Measurements from ENCODE around the gene GABRA5. TPM values are rescaled to one million over a fixed set of nuclear protein-coding genes. Genes with fewer than 3 reads are reported as not detected.
A peak's percentile ranks its signal among the peaks of the same experiment; 100 is the strongest.

The GABRA5 gene
- total RNA-seq, 4 donors from 2014 or later = not detected

DNA sequence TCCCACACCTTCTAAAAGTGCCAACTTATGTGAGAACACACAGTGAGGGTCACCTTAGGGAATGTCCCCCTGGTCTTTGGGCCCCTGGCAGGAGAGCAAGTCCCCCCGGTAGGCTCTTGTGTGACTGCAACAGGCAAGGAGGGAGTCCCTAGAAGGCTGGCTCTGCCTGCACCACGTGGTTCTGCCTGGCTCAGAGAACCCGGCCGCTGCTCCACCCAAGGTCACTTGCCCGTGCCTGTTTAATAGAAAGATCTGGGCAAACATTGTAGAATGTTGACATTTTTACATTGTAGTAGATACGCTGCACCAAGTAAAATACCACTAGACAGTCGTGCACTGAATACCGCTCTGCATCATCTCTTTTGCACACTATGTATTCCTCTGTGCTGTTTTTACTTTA, 21.9 kb downstream of the GABRA5 start:
- intact Hi-C loops (cut with DNase I; ENCODE audit: low total_unique reads) = no loop called here
- no peak overlapping the region for H3K4me3 ChIP-seq (ENCODE audit: low read depth, poor library complexity, severe bottlenecking)
- DNase-seq (ENCODE audit: low spot score in 2 of 2) = peak in 1 of 2 donors; percentile 78
- 26 to 48% methylated on average over 8 of the region's 8 CpGs for WGBS, 2 donors
- TF ChIP-seq CTCF (IDR thresholded peaks at IDR 0.05) = no peak
- no peak for TF ChIP-seq POLR2A (IDR thresholded peaks at IDR 0.05)

DNA sequence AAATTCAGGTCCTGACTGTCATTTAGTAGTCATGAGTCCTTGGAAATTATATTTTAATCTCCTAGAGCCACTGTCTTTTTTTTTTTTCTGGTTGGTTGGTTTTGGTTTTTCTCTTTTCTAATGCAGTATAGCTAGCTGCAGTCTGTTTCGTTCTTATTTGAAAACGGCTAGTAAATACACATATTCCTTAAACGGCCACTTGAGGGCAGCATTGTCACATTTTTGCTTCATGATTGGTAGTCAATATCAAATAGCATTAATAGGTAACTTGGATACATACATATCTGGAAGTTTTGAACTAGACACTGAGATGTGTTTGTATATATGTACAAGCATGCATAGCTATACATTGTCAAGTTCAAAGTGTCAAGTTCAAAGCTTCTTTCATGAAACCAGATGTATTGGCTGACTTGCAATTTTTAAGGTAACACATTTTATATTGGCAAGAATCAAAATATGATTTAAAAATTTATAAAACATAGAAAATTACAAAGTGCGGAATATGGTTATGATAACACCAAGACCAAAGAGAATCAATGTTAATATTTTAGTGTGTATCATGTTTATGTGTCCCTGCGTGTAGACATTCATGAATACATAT, 22.5 kb downstream of the GABRA5 start:
- intact Hi-C loops (cut with DNase I; ENCODE audit: low total_unique reads) = no loop called here
- peak; percentile 58 to 87 for DNase-seq (ENCODE audit: low spot score in 2 of 2)
- no peak for TF ChIP-seq POLR2A (IDR thresholded peaks at IDR 0.05)
- TF ChIP-seq CTCF (IDR thresholded peaks at IDR 0.05) = no peak
- H3K4me3 ChIP-seq (ENCODE audit: low read depth, poor library complexity, severe bottlenecking) = no peak overlapping the region
- WGBS, 2 donors = 20 to 25% methylated on average over 5 of the region's 5 CpGs

GRCh38 chr15:26890451-26890850, 23.6 kb downstream of the GABRA5 start:
- H3K4me3 ChIP-seq (ENCODE audit: low read depth, poor library complexity, severe bottlenecking) = no peak overlapping the region
- TF ChIP-seq POLR2A (IDR thresholded peaks at IDR 0.05) = no peak
- TF ChIP-seq CTCF (IDR thresholded peaks at IDR 0.05) = no peak
- WGBS, 2 donors = 86 to 88% methylated on average over 7 of the region's 7 CpGs
- intact Hi-C loops (cut with DNase I; ENCODE audit: low total_unique reads) = loop anchor here (5.0 to 10.0 kb wide), 2 partner anchors 124 to 1232 kb away; no protein-coding TSS in a partner anchor
- DNase-seq (ENCODE audit: low spot score in 2 of 2) = no peak

DNA sequence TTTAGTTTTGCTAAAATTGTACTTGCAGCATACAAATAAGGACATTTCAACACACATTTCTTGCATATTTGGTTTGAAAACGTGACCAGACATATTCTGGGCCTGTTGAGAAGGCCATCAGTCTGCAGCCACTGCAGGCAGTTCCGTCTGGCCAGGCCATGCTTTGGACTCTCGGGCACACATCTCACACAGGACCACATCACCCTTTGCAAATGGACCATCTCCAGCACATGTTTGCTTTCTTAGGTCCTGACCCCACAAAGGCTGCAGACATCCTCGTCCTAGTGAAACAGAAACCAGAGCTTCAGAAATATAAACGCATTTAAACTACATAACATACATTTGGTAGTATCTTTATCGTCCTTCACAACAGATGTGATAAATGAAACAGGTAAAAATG, 24.1 kb downstream of the GABRA5 start:
- DNase-seq (ENCODE audit: low spot score in 2 of 2) = peak in 1 of 2 donors; percentile 57
- no peak for TF ChIP-seq CTCF (IDR thresholded peaks at IDR 0.05)
- no peak for TF ChIP-seq POLR2A (IDR thresholded peaks at IDR 0.05)
- H3K4me3 ChIP-seq (ENCODE audit: low read depth, poor library complexity, severe bottlenecking) = no peak overlapping the region
- intact Hi-C loops (cut with DNase I; ENCODE audit: low total_unique reads) = loop anchor here (5.0 to 10.0 kb wide), 2 partner anchors 124 to 1231 kb away; no protein-coding TSS in a partner anchor
- 62% methylated on average over 6 of the region's 6 CpGs for WGBS, 2 donors

DNA sequence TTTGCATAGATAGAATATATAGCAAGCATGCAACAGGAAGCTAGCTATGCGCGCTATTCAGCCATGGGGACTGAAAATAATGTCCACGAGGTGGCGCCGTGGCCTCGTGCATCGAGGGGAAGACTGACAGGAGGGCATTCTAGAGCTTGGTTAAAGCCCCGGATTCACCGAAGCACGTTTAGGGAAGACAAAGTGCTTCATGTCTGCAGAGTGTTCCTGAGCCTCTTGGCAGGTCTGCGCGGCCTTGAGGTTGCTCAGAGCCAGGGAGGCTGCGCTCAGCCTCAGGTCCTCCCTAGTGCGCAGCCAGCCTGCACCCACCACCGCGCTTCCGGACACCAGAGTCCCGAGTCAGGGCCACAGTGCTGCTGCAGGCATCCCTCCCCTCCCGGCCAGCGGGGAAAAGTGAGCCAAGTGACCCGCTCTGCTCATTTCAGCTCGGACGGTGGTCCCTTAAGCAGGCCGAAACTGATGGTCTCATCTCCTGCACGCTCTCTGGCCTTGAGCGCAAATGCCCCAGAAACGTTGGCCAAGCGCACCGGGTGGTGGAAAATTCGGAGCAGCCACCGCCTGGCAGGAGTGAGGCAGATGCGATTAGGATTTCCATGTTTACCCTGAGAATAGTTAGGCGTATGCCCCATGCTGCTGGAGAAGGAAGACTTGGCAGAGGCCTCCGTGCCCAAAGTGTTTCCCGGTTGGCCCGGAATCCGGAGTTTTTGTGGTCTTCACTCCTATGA, 24.8 kb downstream of the GABRA5 start:
- 5 to 7% methylated on average over 30 to 34 of the region's 37 CpGs for WGBS, 2 donors
- intact Hi-C loops (cut with DNase I; ENCODE audit: low total_unique reads) = loop anchor here (5.0 to 10.0 kb wide), 2 partner anchors 123 to 1231 kb away; no protein-coding TSS in a partner anchor
- no peak for TF ChIP-seq POLR2A (IDR thresholded peaks at IDR 0.05)
- no peak for TF ChIP-seq CTCF (IDR thresholded peaks at IDR 0.05)
- DNase-seq (ENCODE audit: low spot score in 2 of 2) = peak; percentile 27 to 89
- no peak overlapping the region for H3K4me3 ChIP-seq (ENCODE audit: low read depth, poor library complexity, severe bottlenecking)
